PC-3 (cell line): Measurements from ENCODE around the gene TRPM5. TPM values are rescaled to one million over a fixed set of nuclear protein-coding genes. Genes with fewer than 3 reads are reported as not detected.

Experiments
- ATAC-seq: fragments of 200-7000 bp; cut with Tn5 transposase; 2 replicates; pipeline ENCODE4 v1.9.1; 2020; ENCODE audit warnings: mild to moderate bottlenecking, moderate library complexity
- BruUV-seq: library from RNA; stranded (reverse); fragments of 400-500 nt; replicated peaks from 2 replicates; lab custom pipeline; 2021; lab: Mats Ljungman, UMichigan
- CTCF ChIA-PET: fragments of 300-600 bp; sonication (Branson Sonifier 250); formaldehyde crosslinking; loops from one replicate; lab custom pipeline; 2022; ENCODE audit warnings: antibody characterized with exemption; lab: Charles Lee
- POLR2A ChIA-PET: fragments of 300-600 bp; sonication (Branson Sonifier 250); formaldehyde crosslinking; loops from one replicate; lab custom pipeline; 2022; ENCODE audit warnings: antibody characterized with exemption; ENCODE audit not compliant: unreplicated experiment; lab: Charles Lee
- DNase-seq: peaks from one replicate; pipeline ENCODE4 v3.0.0-alpha.2; 2015
- H2AFZ ChIP-seq: fragments of 300-600 bp; sonication (generic); 2 replicates; pipeline ENCODE4 v1.6.0; 2016; ENCODE audit warnings: antibody characterized with exemption, low read length
- H3F3A ChIP-seq: fragments of 300-600 bp; sonication (generic); one replicate; pipeline ENCODE4 v1.6.0; 2017; ENCODE audit warnings: antibody characterized with exemption, low read length, control low read depth, mild to moderate bottlenecking; ENCODE audit not compliant: unreplicated experiment
- H3K27ac ChIP-seq: fragments of 300-600 bp; sonication (generic); 2 replicates; pipeline ENCODE4 v1.5.1; 2016; ENCODE audit warnings: mild to moderate bottlenecking, low read length
- H3K27me3 ChIP-seq: fragments of 300-600 bp; sonication (generic); 2 replicates; pipeline ENCODE4 v1.6.1; 2016; ENCODE audit warnings: low read length, mixed read lengths
- H3K36me3 ChIP-seq: fragments of 300-600 bp; sonication (generic); 2 replicates; pipeline ENCODE4 v1.6.1; 2016; ENCODE audit warnings: low read depth, mixed run types, low read length, mixed read lengths
- H3K4me1 ChIP-seq: fragments of 300-600 bp; sonication (generic); 2 replicates; pipeline ENCODE4 v1.5.1; 2016; ENCODE audit warnings: low read length; ENCODE audit not compliant: insufficient read depth
- H3K4me2 ChIP-seq: fragments of 300-600 bp; sonication (generic); 2 replicates; pipeline ENCODE4 v1.6.0; 2016; ENCODE audit warnings: low read length
- H3K4me3 ChIP-seq: fragments of 300-600 bp; sonication (generic); 2 replicates; pipeline ENCODE4 v1.5.1; 2016; ENCODE audit warnings: mild to moderate bottlenecking, low read length, mixed read lengths
- H3K79me2 ChIP-seq: fragments of 300-600 bp; sonication (generic); 2 replicates; pipeline ENCODE4 v1.6.1; 2017; ENCODE audit warnings: low read length, mixed read lengths
- H3K9ac ChIP-seq: fragments of 300-600 bp; sonication (generic); 2 replicates; pipeline ENCODE4 v1.6.0; 2016; ENCODE audit warnings: mild to moderate bottlenecking, low read length
- H3K9me2 ChIP-seq: fragments of 300-600 bp; sonication (generic); replicated peaks from 2 replicates; pipeline ENCODE4 v1.6.1; 2016; ENCODE audit warnings: mixed run types, low read length, mixed read lengths
- H3K9me3 ChIP-seq: fragments of 300-600 bp; sonication (generic); 2 replicates; pipeline ENCODE4 v1.6.1; 2016; ENCODE audit warnings: low read length, mixed read lengths
- H4K20me1 ChIP-seq: fragments of 300-600 bp; sonication (generic); 2 replicates; pipeline ENCODE4 v1.6.1; 2016; ENCODE audit warnings: low read length, mixed read lengths
- CTCF ChIP-seq: fragments of 300-600 bp; sonication (generic); conservative IDR thresholded peaks from 2 replicates; pipeline ENCODE4 v1.5.1; 2017; ENCODE audit warnings: antibody characterized with exemption, low read depth, mild to moderate bottlenecking, low read length
- EZH2 ChIP-seq: fragments of 300-600 bp; sonication (generic); IDR thresholded peaks from one replicate; pipeline ENCODE4 v1.6.1; 2017; ENCODE audit warnings: antibody characterized with exemption, mild to moderate bottlenecking, low read length; ENCODE audit not compliant: unreplicated experiment
- EZH2phosphoT487 ChIP-seq: fragments of 300-600 bp; sonication (generic); IDR thresholded peaks from 2 replicates; pipeline ENCODE4 v1.6.1; 2018; ENCODE audit warnings: mild to moderate bottlenecking, antibody characterized with exemption, low read length, borderline replicate concordance
- intact Hi-C: fragments of 100-400 bp; cut with micrococcal nuclease; formaldehyde crosslinking; loops from 2 replicates; pipeline ENCODE4 v1.9.0; 2023
- total RNA-seq: library from RNA; depleted of rRNA; stranded (reverse); fragments of >200 nt; gene quantifications from 2 replicates; pipeline ENCODE4 v1.2.3, GENCODE V29; 2014

Gene TRPM5
- total RNA-seq, 1 experiment from 2014 or later, result not detected

GRCh38 chr11:2411446-2412305 lies 32.6 kb downstream of the TRPM5 start:
- H3K4me3 ChIP-seq, result no peak overlapping the region
- no peak overlapping the region for H3K27ac ChIP-seq
- no peaks in the 10 kb centered on the region for H3K9me2 ChIP-seq
- no peaks in the 10 kb centered on the region for H3F3A ChIP-seq
- no TSS peak for BruUV-seq
- TF ChIP-seq CTCF (no peak), EZH2phosphoT487 (no peak), EZH2 (no peak)
- H3K79me2 ChIP-seq, result no peaks in the 10 kb centered on the region
- POLR2A ChIA-PET, result no interaction called here
- no peaks in the 10 kb centered on the region for H3K9me3 ChIP-seq
- no peak overlapping the region for H2AFZ ChIP-seq
- H3K36me3 ChIP-seq, result no peaks in the 10 kb centered on the region
- no peaks in the 10 kb centered on the region for H3K27me3 ChIP-seq
- intact Hi-C loops, result no loop called here
- DNase-seq (no peak), ATAC-seq (no peak)
- no peak overlapping the region for H3K4me2 ChIP-seq
- no peak overlapping the region for H3K9ac ChIP-seq
- no peaks in the 10 kb centered on the region for H3K4me1 ChIP-seq
- CTCF ChIA-PET, result no interaction called here
- H4K20me1 ChIP-seq, result no peaks in the 10 kb centered on the region

GRCh38 chr11:2410616-2411015 lies 33.7 kb downstream of the TRPM5 start:
- DNase-seq, result no peak
- Histone ChIP-seq H3K9ac (no peak overlapping the region), H3K79me2 (no peaks in the 10 kb centered on the region), H3K4me3 (no peak overlapping the region), H3K27ac (no peak overlapping the region), H3F3A (no peaks in the 10 kb centered on the region), H3K27me3 (no peaks in the 10 kb centered on the region), H4K20me1 (no peaks in the 10 kb centered on the region), H3K4me1 (no peaks in the 10 kb centered on the region), H3K4me2 (no peak overlapping the region), H3K9me2 (no peaks in the 10 kb centered on the region), H3K36me3 (no peaks in the 10 kb centered on the region), H3K9me3 (no peaks in the 10 kb centered on the region), H2AFZ (no peak overlapping the region)
- no peak for ATAC-seq
- intact Hi-C loops, result no loop called here
- POLR2A ChIA-PET, result no interaction called here
- BruUV-seq, result no TSS peak
- CTCF ChIA-PET, result no interaction called here
- TF ChIP-seq EZH2phosphoT487, result no peak
- TF ChIP-seq EZH2, result no peak
- no peak for TF ChIP-seq CTCF
